NCI-H128 (cell line): Measurements from ENCODE around the gene DENND1A.

Experiments used
- DNase-seq: peaks from one replicate; lab custom pipeline; 2025; ENCODE audit not compliant: unreplicated experiment; lab: John Stamatoyannopoulos, UW

Gene DENND1A

DNA sequence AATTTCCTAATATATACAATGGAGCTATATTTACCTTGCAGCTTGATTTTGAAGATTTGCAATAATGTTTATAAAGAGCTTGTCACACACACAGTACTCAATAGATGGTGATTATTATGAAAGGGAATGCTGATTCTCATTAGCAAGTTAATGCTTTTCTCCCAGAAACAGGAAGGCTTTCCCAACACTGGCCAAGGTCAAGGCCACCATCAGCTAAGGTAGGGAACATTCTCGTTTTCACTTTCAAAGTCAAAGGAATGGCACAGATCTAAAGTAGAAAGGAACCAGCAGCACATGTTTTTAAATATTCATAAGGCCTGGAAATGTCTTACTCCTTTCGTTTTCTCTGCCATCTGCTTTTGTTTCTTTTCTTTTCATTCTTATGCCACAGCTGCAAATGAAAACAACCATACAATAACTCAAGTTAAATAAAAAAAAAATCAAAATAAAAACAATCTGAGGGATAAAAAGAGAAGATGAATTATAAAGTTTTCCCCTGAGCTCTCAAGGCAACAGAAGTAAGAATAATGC is 307.1 kb downstream of the DENND1A start:
- DNase-seq, result no peak

- no peak for DNase-seq
Observed at GRCh38 chr9:123620239-123620638, 309.7 kb downstream of the DENND1A start.

- no peak for DNase-seq
Observed at GRCh38 chr9:123617952-123618678, 311.8 kb downstream of the DENND1A start.

GRCh38 chr9:123617286-123617685 is 312.6 kb downstream of the DENND1A start:
- no peak for DNase-seq

GRCh38 chr9:123616707-123617106 is 313.2 kb downstream of the DENND1A start:
- no peak for DNase-seq

DNA sequence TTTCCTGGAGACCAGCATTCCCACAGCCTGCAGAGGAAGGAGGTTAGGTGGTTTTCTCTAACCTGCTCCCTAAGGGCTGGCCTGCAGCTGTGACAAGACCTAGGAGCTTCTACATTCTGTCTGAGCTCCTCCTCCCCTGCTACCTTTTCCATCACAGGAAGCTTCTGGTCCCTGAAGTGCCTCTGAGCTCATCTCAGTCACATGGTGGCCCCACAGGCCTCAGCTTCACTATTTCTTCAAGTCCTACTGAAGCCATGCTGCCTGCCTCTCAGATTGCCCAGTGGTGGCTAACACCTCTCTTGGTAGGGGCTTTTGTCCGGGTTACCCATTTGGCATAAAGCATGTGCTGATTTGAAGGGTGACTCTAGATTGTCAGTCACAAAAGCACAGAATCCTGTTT is 314.5 kb downstream of the DENND1A start:
- DNase-seq, result no peak

GRCh38 chr9:123614306-123615263 is 315.3 kb downstream of the DENND1A start:
- no peak for DNase-seq

- DNase-seq, result no peak
Observed at GRCh38 chr9:123611226-123611625, 318.7 kb downstream of the DENND1A start.

GRCh38 chr9:123609844-123610243 is 320.1 kb downstream of the DENND1A start:
- DNase-seq, result no peak

DNA sequence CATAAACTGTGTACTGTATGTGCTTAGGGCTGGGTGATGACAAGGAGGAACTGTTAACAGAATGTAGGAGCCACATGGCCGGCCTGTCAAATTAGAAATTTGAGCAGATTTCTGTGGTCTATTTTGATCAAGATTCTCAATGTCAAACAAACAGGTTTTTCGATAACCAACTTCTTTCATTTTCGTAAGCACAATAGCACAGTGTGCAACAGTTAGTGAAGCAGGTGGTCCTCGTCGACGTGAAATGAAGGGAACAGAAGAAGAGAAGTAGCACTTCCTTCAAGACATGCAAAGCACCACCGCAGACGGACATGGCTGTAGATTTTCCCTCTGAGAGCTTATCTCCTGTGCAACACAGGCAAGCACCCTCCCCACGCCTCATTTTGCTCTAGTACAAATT is 321.8 kb downstream of the DENND1A start:
- no peak for DNase-seq

- no peak for DNase-seq
Observed at GRCh38 chr9:123607479-123607878, 322.4 kb downstream of the DENND1A start.

- no peak for DNase-seq
Observed at GRCh38 chr9:123606141-123606540, 323.8 kb downstream of the DENND1A start.

DNA sequence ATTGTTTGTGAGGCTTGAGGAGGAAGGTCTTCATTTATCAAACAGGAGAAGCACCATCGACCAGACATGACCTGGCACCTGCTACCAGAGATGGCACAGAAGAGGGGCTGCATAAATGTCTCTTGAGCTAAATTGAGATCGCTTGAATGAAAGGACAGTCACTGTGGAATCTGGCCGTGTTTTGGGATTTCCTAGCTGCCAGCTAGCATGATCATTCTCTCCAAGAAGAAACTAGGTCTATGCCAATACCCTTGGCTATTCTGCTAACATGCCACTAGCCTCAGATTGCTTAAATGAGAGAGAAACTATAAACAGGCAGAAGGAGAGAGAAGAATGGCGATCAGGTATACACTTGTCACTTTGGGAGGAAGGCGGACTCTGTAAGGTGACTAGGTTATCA is 324.6 kb downstream of the DENND1A start:
- DNase-seq, result no peak

- DNase-seq, result no peak
Observed at GRCh38 chr9:123604861-123605260, 325.1 kb downstream of the DENND1A start.

DNA sequence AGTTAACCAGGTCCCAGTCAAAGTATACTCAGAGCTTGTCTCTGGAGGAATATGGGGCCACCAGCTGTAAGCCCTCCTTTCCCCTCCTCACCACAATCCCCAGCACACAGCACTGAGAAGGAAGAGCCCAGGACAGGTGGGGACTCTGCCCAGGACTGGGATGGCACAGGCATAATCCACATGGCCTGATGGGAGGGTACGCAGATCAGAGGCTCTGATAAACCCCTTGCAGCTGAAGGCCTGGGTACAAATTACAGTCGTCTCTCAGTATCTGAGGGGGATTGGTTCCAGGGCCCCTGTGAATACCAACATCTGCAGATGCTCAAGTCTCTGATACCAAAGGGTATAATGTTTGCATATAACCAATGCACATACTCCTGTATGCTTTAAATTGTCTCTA is 328.1 kb downstream of the DENND1A start:
- DNase-seq, result no peak

DNA sequence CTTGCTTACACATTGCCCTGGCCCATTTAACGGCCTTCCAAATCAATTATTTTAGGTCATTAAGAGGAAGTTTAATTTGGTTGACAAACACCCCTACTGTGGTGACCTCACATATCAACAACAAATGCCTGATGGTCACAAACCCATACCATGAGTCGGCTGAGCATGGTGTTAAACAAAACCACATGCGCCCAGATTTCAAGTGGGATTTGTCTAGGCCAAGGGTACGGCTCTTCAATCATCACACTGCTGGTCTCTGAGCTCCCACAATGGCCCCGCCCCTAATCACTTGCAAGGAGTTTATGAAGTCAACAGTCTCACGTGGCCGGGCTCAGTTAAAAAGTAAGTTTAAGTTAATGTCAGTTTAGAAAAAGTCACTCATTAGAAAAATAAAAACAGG is 330.1 kb downstream of the DENND1A start:
- no peak for DNase-seq

DNA sequence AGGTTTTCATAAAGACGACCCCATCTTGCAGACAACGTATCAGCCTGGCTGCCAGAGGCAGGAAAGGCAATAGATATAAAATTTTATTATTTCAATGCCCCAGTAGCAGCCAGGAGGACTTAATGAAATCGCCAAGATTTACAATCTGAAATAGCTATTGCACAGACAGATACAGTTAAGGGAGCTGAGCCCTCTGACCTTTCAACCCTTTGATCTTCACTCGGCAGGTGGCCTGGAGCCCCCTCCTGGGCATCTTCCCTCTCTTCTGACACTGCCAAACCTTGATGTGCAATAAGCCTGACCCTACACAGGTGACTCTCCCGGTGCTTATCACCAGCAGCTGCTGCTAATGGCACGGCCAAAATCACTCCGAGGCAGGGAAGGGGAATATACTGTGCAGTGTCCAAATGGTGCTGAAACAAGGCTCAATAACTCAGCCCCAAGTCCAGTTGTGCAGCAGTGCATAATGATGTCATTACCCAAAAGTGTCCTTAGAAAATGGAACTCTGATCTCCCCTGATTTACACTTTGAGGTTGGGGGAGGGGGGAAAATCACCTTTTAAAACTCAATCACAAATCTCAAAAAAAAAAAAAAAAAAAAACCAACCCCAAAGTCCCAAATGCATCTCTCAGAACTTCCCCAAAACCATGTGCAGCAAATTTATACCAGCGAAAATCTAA is 331.9 kb downstream of the DENND1A start:
- DNase-seq, result no peak

GRCh38 chr9:123597048-123597447 is 332.9 kb downstream of the DENND1A start:
- DNase-seq, result no peak

DNA sequence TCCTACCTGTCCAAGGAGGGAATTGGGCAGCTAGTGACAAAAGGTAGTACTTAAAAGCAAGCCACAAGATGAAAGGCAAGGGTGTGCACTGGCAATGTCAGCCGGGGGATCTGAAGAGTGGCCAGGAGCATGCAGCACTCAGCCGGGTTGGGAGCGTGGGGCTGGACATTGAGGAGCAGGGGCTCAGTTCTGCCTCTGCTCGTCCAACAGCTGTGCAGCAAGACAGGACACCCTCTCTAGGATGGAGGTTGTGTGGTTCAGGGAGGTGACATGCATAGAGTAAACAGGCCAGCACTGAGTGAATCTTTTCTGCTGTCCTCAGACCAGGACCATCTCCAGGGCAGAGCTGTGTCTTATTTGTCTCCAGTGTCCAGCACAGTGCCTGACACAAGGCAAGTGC is 338.6 kb downstream of the DENND1A start:
- DNase-seq, result no peak

GRCh38 chr9:123590499-123590898 is 339.4 kb downstream of the DENND1A start:
- no peak for DNase-seq
